Esophagus muscularis mucosa (tissue), 4 donors: ENCODE data around the gene RAPGEF1. TPM values are rescaled to one million over a fixed set of nuclear protein-coding genes. Genes with fewer than 3 reads are reported as not detected.

Source experiments
- DNase-seq: peaks from one replicate; pipeline ENCODE4 v3.0.0-alpha.2; 2017; ENCODE audit errors: extremely low spot score
- H3K27ac ChIP-seq, 4 donors: fragments of 200-600 bp; sonication (generic); replicated peaks in 1 of 4; 1 replicate in 3 of 4; 2 replicates in 1 of 4; pipeline ENCODE4 v1.5.1; 2016 to 2019; ENCODE audit warnings: mild to moderate bottlenecking in 1 of 4
- H3K27me3 ChIP-seq, 4 donors: fragments of 200-600 bp; sonication (generic); one replicate each; pipeline versions ENCODE4 v1.5.1 to v1.6.0; 2016 to 2019
- H3K36me3 ChIP-seq, 4 donors: fragments of 200-600 bp; sonication (generic); one replicate each; pipeline ENCODE4 v1.5.1; 2016 to 2019
- H3K4me1 ChIP-seq, 4 donors: fragments of 200-600 bp; sonication (generic); one replicate each; pipeline ENCODE4 v1.5.1; 2016 to 2019
- H3K4me3 ChIP-seq, 4 donors: fragments of 200-600 bp; sonication (generic); 1 replicate in 2 of 4; 2 replicates in 2 of 4; pipeline ENCODE4 v1.5.1; 2016 to 2019; ENCODE audit warnings: mild to moderate bottlenecking in 4 of 4, moderate library complexity in 1 of 4
- H3K9me3 ChIP-seq, 4 donors: fragments of 200-600 bp; sonication (generic); 1 replicate in 3 of 4; 2 replicates in 1 of 4; pipeline ENCODE4 v1.5.1; 2016 to 2019
- CTCF ChIP-seq, 3 experiments: fragments of 200-600 bp in 2 of 3; fragments of 450-650 bp in 1 of 3; sonication (generic) in 2 of 3; IDR thresholded peaks; one replicate each; pipeline ENCODE4 v1.5.1; 2017 to 2019; ENCODE audit warnings: antibody characterized with exemption in 3 of 3, mild to moderate bottlenecking in 2 of 3, moderate library complexity in 1 of 3
- EP300 ChIP-seq: sonication (generic); formaldehyde crosslinking; IDR thresholded peaks from one replicate; pipeline ENCODE4 v1.6.1; 2017; ENCODE audit warnings: antibody characterized with exemption
- POLR2A ChIP-seq: fragments of 450-650 bp; IDR thresholded peaks from one replicate; pipeline ENCODE4 v1.6.1; 2017; ENCODE audit warnings: antibody characterized with exemption, moderate library complexity, mild to moderate bottlenecking, low read depth
- POLR2AphosphoS5 ChIP-seq, 2 donors: sonication (generic); formaldehyde crosslinking; IDR thresholded peaks; one replicate each; pipeline ENCODE4 v1.6.1; 2017; ENCODE audit warnings: antibody characterized with exemption in 2 of 2
- WGBS: methylation state at CpG from one replicate; pipeline ENCODE4 v1.1.5; 2018; 5-methylcytosine and 5-hydroxymethylcytosine counted together
- intact Hi-C: fragments of 100-400 bp; cut with DNase I; formaldehyde crosslinking; loops from one replicate; pipeline ENCODE4 v1.15.1; 2023
- total RNA-seq, 4 donors: library from RNA; depleted of rRNA; stranded (reverse); fragments of >200 nt; gene quantifications; one replicate each; pipeline versions ENCODE4 v1.1.0 to v1.2.1, GENCODE V29; 2016

The RAPGEF1 gene
- total RNA-seq, 4 donors from 2014 or later, result 66.6 to 138 (median 101) TPM

DNA sequence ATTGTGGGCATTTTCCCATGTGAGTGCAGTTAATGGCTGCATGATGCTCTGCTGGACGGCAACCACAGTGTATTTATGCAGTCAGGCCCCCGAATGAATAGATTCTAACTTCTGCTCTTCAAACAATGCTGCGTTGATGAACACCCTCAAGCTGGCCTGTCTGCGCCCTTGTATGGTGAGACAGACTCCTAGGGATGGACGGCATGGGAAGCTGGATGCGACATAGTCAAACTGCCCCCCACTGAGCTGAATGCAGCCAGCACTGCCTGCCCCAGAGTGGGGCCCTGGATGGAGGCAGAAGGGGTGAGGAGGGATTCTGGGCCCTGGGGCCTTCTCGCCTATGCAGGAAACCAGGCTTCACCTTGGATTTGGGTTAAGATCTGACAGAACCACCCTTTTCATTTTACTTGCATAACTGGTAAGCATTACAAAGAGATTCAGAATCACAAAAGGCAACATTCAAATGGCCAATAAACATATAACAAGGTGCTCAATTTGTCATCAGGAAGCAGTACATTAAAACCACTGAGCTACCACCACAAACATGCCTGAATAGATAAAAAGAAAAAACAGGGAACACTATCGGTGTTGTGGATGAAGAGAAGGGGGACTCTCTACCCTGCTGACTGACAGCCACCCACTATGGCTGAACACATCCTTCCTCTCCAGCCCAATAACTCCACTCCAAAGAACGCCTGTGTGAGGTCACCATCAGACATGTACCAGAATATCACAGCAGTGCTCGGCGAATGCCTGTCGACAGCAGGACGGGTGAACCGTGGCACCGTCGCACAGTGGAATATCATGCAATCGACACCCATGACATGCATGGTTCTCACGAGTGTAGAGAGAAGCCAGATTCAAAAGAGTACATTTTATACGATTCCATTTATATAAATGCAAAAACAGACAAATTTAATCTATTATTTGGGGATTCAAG is 79.1 kb downstream of the RAPGEF1 start:
- 81% methylated on average over 19 of the region's 19 CpGs for WGBS
- Histone ChIP-seq H3K27ac (no peak overlapping the region), H3K36me3 (no peaks in the 10 kb centered on the region), H3K4me3 (no peak overlapping the region), H3K9me3 (no peaks in the 10 kb centered on the region), H3K4me1 (peaks cover 40 to 65% (median 52%) of the 10 kb centered on the region in 4 donors), H3K27me3 (no peaks in the 10 kb centered on the region)
- no peak for DNase-seq
- TF ChIP-seq POLR2AphosphoS5 (IDR thresholded peaks at IDR 0.05) (no peak), EP300 (no peak), CTCF (IDR thresholded peaks at IDR 0.05) (no peak), POLR2A (no peak)
- intact Hi-C loops, result no loop called here

DNA sequence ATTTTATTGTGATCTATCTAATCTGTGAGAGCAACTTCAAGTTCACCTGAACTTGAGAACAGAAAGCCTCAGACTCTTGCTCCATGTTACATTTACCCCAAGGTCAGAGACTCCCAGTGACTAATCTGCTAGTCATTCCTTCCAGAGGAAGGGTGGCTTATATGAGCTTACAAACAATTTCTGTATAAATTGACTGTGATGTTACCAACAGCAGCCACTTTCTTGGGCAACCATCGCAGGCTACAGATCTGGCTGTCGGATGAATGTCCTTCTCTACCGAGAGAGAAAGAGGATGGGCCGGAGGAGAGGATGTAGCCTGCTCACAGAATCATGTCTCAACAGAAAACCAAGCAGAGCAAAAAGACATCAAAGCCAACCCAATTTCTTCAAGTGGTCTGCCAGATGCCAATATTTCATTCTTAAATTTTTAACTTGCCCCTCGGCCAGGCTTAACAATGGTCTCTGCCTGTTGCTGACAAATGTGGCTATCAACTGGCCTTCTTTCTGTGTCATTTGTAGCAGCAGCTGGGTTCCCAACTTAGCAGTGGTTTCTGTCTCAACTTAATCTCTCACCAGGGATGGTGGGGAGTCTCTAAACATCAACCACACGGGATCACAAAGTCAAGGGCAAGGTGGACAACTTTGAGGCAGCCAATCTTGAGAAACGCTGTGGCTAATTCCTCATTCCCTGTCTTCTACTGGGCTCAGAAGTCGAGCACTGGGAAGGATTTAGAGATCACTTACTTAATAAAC is 81.3 kb downstream of the RAPGEF1 start:
- H3K27me3 ChIP-seq, result no peaks in the 10 kb centered on the region
- no peak for DNase-seq
- intact Hi-C loops, result no loop called here
- peak overlapping the region; percentile 4 to 61 (median 20) for H3K27ac ChIP-seq
- H3K4me3 ChIP-seq, result no peak overlapping the region
- WGBS, result 72% methylated on average over 8 of the region's 8 CpGs
- TF ChIP-seq POLR2A, result no peak
- TF ChIP-seq POLR2AphosphoS5 (IDR thresholded peaks at IDR 0.05), result peak in 1 of 2 donors; percentile 55
- no peak for TF ChIP-seq CTCF (IDR thresholded peaks at IDR 0.05)
- H3K4me1 ChIP-seq, result peaks cover 47 to 73% (median 62%) of the 10 kb centered on the region in 4 donors
- no peaks in the 10 kb centered on the region for H3K9me3 ChIP-seq
- H3K36me3 ChIP-seq, result no peaks in the 10 kb centered on the region

DNA sequence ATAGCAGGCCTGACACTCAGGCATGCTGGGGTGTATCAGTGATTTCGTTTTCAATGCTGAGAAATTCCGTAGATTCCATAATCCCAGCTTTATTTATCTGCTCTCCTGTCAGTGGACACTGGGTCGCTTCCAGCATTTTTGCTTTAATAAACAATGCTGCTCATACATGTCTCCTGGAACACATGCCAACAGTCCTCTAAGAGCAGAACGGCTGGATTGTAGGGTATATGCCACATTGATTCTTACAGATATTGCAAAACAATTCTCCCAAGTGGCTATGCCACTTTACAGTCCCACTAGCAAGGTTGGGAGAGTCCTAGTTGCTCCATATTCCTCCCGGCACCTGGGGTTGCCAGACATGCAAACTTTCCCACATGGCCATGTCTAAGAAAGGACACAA is 81.9 kb downstream of the RAPGEF1 start:
- DNase-seq, result no peak
- Histone ChIP-seq H3K4me3 (no peak overlapping the region), H3K4me1 (peaks cover 47 to 75% (median 62%) of the 10 kb centered on the region in 4 donors), H3K9me3 (no peaks in the 10 kb centered on the region), H3K36me3 (no peaks in the 10 kb centered on the region), H3K27me3 (no peaks in the 10 kb centered on the region), H3K27ac (peak overlapping the region in 3 of 4 donors; percentile 4 to 37 (median 30))
- intact Hi-C loops, result no loop called here
- WGBS, result 40% methylated on average over 5 of the region's 5 CpGs
- TF ChIP-seq POLR2A, result no peak
- TF ChIP-seq POLR2AphosphoS5 (IDR thresholded peaks at IDR 0.05), result no peak
- no peak for TF ChIP-seq EP300
- no peak for TF ChIP-seq CTCF (IDR thresholded peaks at IDR 0.05)

DNA sequence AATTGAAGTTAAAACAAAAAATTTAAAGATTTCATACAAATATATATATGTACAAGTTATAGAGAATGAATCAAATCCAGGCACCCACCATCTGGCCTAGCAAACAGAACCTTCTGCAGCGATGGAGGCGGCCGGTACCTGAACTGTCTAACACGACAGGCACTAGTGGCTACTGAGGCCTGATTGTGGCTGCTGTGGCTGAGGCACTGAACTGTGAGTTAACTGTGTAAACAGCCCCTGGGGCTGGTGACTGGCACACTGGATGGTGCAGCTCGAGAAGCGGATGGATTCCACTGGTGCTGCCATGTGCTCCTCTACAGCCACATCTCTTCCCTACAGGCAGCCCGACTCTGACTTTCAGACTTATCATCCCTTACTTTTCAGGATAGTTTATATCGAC is 82.4 kb downstream of the RAPGEF1 start:
- intact Hi-C loops, result no loop called here
- Histone ChIP-seq H3K9me3 (no peaks in the 10 kb centered on the region), H3K4me1 (peaks cover 47 to 75% (median 64%) of the 10 kb centered on the region in 4 donors), H3K27ac (peak overlapping the region in 2 of 4 donors; percentile 29 to 37), H3K36me3 (no peaks in the 10 kb centered on the region), H3K4me3 (no peak overlapping the region), H3K27me3 (no peaks in the 10 kb centered on the region)
- WGBS, result 78% methylated on average over 8 of the region's 8 CpGs
- no peak for TF ChIP-seq POLR2AphosphoS5 (IDR thresholded peaks at IDR 0.05)
- no peak for TF ChIP-seq CTCF (IDR thresholded peaks at IDR 0.05)
- no peak for TF ChIP-seq EP300
- TF ChIP-seq POLR2A, result no peak
- no peak for DNase-seq
